Liver (tissue), 9 donors: ENCODE results near the gene PDE2A. TPM values are rescaled to one million over a fixed set of nuclear protein-coding genes. Genes with fewer than 3 reads are reported as not detected.

Source experiments
- DNase-seq: peaks from one replicate; pipeline ENCODE4 v3.0.0-alpha.2; 2017; ENCODE audit warnings: low spot score
- H3K27ac ChIP-seq, 2 donors: one replicate each; pipeline ENCODE4 v1.7.0; 2013; ENCODE audit warnings: inconsistent platforms in 2 of 2, low read length in 2 of 2, control low read depth in 1 of 2, low read depth in 1 of 2, mild to moderate bottlenecking in 1 of 2
- H3K27me3 ChIP-seq, 4 donors: one replicate each; pipeline versions ENCODE4 v1.6.1 to v1.7.0; 2013; ENCODE audit warnings: low read length in 3 of 4, inconsistent platforms in 1 of 4, mild to moderate bottlenecking in 1 of 4, moderate library complexity in 1 of 4; ENCODE audit not compliant: control insufficient read depth in 4 of 4, insufficient read depth in 4 of 4
- H3K36me3 ChIP-seq, 4 donors: one replicate each; pipeline versions ENCODE4 v1.6.1 to v1.7.0; 2013; ENCODE audit warnings: low read length in 3 of 4, mild to moderate bottlenecking in 3 of 4, low read depth in 1 of 4, moderate library complexity in 1 of 4; ENCODE audit not compliant: control insufficient read depth in 4 of 4, insufficient read depth in 3 of 4
- H3K4me1 ChIP-seq, 4 donors: one replicate each; pipeline versions ENCODE4 v1.6.1 to v1.7.0; 2013; ENCODE audit warnings: low read length in 3 of 4, mild to moderate bottlenecking in 3 of 4, moderate library complexity in 1 of 4; ENCODE audit not compliant: control insufficient read depth in 4 of 4, insufficient read depth in 4 of 4
- H3K4me3 ChIP-seq, 3 donors: one replicate each; pipeline versions ENCODE4 v1.6.1 to v1.7.0; 2013; ENCODE audit warnings: low read length in 3 of 3, control low read depth in 1 of 3, low read depth in 1 of 3, mild to moderate bottlenecking in 1 of 3
- H3K9ac ChIP-seq, 2 donors: one replicate each; pipeline ENCODE4 v1.7.0; 2013; ENCODE audit warnings: low read length in 2 of 2, mild to moderate bottlenecking in 2 of 2, moderate library complexity in 2 of 2, control low read depth in 1 of 2, low read depth in 1 of 2
- H3K9me3 ChIP-seq, 4 donors: one replicate each; pipeline versions ENCODE4 v1.6.1 to v1.7.0; 2013; ENCODE audit warnings: low read length in 3 of 4; ENCODE audit not compliant: control insufficient read depth in 4 of 4
- EGR1 ChIP-seq, 2 donors: IDR thresholded peaks; 2 replicates each; pipeline ENCODE4 v1.6.1; 2016 to 2018; ENCODE audit warnings: antibody characterized with exemption in 2 of 2, low read depth in 2 of 2
- FOXA1 ChIP-seq: IDR thresholded peaks from 2 replicates; pipeline ENCODE4 v1.6.1; 2016; ENCODE audit warnings: antibody characterized with exemption
- FOXA2 ChIP-seq: IDR thresholded peaks from 2 replicates; pipeline ENCODE4 v1.6.1; 2016; ENCODE audit warnings: antibody characterized with exemption
- HNF4A ChIP-seq, 2 donors: conservative IDR thresholded peaks; 2 replicates each; pipeline ENCODE4 v1.6.1; 2016; ENCODE audit warnings: antibody characterized with exemption in 2 of 2, mild to moderate bottlenecking in 2 of 2
- HNF4G ChIP-seq: IDR thresholded peaks from 2 replicates; pipeline ENCODE4 v1.6.1; 2016; ENCODE audit warnings: antibody characterized with exemption
- JUND ChIP-seq, 2 donors: IDR thresholded peaks; 2 replicates each; pipeline ENCODE4 v1.6.1; 2016; ENCODE audit warnings: antibody characterized with exemption in 2 of 2
- NR2F2 ChIP-seq: IDR thresholded peaks from 2 replicates; pipeline ENCODE4 v1.6.1; 2016; ENCODE audit warnings: antibody characterized with exemption
- RAD21 ChIP-seq, 2 donors: IDR thresholded peaks; 2 replicates each; pipeline ENCODE4 v1.6.1; 2016; ENCODE audit warnings: antibody characterized with exemption in 2 of 2, mild to moderate bottlenecking in 2 of 2
- RXRA ChIP-seq, 2 donors: IDR thresholded peaks; 2 replicates each; pipeline ENCODE4 v1.6.1; 2017 to 2018; ENCODE audit warnings: antibody characterized with exemption in 2 of 2, mild to moderate bottlenecking in 1 of 2
- SP1 ChIP-seq: IDR thresholded peaks from 2 replicates; pipeline ENCODE4 v1.6.1; 2018; ENCODE audit warnings: antibody characterized with exemption, mild to moderate bottlenecking
- TAF1 ChIP-seq: conservative IDR thresholded peaks from 2 replicates; pipeline ENCODE4 v1.6.1; 2016; ENCODE audit warnings: antibody characterized with exemption, mild to moderate bottlenecking
- YY1 ChIP-seq: IDR thresholded peaks from 2 replicates; pipeline ENCODE4 v1.6.1; 2016; ENCODE audit warnings: antibody characterized with exemption, mild to moderate bottlenecking
- WGBS: extraction: QIAGEN DNeasy Blood & Tissue Kit; methylation state at CpG from one replicate; pipeline ENCODE4 v1.1.7; 2013; 5-methylcytosine and 5-hydroxymethylcytosine counted together
- polyA plus RNA-seq, 2 donors: library from polyadenylated mRNA; stranded (reverse) in 1 of 2; unstranded in 1 of 2; fragments of 200-250 nt in 1 of 2; fragments of >200 nt in 1 of 2; fragmentation: Nextera tagmentation in 1 of 2; extraction: Ambion mirVana in 1 of 2; gene quantifications; one replicate each; pipeline versions ENCODE4 v1.2.1 to v1.2.3, GENCODE V29; 2013 to 2015
- total RNA-seq, 2 donors: library from RNA; depleted of rRNA; stranded (reverse); fragments of >200 nt; gene quantifications; one replicate each; pipeline ENCODE4 v1.2.3, GENCODE V29; 2014
- TF ChIP-seq, protein P1 (sequence below): IDR thresholded peaks from 2 replicates; pipeline ENCODE4 v1.6.1; 2016; ENCODE audit warnings: antibody characterized with exemption
- TF ChIP-seq, protein P2 (sequence below): IDR thresholded peaks from 2 replicates; pipeline ENCODE4 v1.6.1; 2016; ENCODE audit warnings: antibody characterized with exemption
- TF ChIP-seq, protein P3 (sequence below): fragments of 150-350 bp; IDR thresholded peaks from 2 replicates; pipeline ENCODE4 v1.5.1; 2017; ENCODE audit warnings: improper control_type of control experiment, low read depth, low read length; ENCODE audit not compliant: missing input control
- TF ChIP-seq, protein P4 (sequence below): IDR thresholded peaks from 2 replicates; pipeline ENCODE4 v1.6.1; 2016; ENCODE audit warnings: antibody characterized with exemption
- TF ChIP-seq, protein P5 (sequence below): IDR thresholded peaks from 2 replicates; pipeline ENCODE4 v1.6.1; 2016; ENCODE audit warnings: antibody characterized with exemption, mild to moderate bottlenecking
- donor health status: healthy.
- donor health status: healthy.
- donor health status: healthy.
- donor health status: healthy.
- donor health status: healthy.

The PDE2A gene
- total and polyA plus RNA-seq, 4 donors, result 4.3 to 32.8 (median 12.9) TPM

GRCh38 chr11:72591785-72592502 is 82.3 kb downstream of the PDE2A start:
- WGBS, result 46% methylated on average over 10 of the region's 10 CpGs
- H3K9me3 ChIP-seq, result no peaks in the 10 kb centered on the region
- TF ChIP-seq, protein P1, sequence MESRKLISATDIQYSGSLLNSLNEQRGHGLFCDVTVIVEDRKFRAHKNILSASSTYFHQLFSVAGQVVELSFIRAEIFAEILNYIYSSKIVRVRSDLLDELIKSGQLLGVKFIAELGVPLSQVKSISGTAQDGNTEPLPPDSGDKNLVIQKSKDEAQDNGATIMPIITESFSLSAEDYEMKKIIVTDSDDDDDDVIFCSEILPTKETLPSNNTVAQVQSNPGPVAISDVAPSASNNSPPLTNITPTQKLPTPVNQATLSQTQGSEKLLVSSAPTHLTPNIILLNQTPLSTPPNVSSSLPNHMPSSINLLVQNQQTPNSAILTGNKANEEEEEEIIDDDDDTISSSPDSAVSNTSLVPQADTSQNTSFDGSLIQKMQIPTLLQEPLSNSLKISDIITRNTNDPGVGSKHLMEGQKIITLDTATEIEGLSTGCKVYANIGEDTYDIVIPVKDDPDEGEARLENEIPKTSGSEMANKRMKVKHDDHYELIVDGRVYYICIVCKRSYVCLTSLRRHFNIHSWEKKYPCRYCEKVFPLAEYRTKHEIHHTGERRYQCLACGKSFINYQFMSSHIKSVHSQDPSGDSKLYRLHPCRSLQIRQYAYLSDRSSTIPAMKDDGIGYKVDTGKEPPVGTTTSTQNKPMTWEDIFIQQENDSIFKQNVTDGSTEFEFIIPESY, result no peak
- TF ChIP-seq RAD21 (IDR thresholded peaks at IDR 0.05) (no peak), FOXA1 (no peak), RXRA (IDR thresholded peaks at IDR 0.05) (no peak), JUND (IDR thresholded peaks at IDR 0.05) (no peak), YY1 (no peak), SP1 (no peak), FOXA2 (no peak), HNF4G (no peak), HNF4A (conservative IDR thresholded peaks at IDR 0.05) (no peak), EGR1 (IDR thresholded peaks at IDR 0.05; ENCODE audit: low read depth in 2 of 2) (no peak), NR2F2 (no peak), TAF1 (no peak)
- TF ChIP-seq, protein P2, sequence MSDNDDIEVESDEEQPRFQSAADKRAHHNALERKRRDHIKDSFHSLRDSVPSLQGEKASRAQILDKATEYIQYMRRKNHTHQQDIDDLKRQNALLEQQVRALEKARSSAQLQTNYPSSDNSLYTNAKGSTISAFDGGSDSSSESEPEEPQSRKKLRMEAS, result no peak
- TF ChIP-seq, protein P3, sequence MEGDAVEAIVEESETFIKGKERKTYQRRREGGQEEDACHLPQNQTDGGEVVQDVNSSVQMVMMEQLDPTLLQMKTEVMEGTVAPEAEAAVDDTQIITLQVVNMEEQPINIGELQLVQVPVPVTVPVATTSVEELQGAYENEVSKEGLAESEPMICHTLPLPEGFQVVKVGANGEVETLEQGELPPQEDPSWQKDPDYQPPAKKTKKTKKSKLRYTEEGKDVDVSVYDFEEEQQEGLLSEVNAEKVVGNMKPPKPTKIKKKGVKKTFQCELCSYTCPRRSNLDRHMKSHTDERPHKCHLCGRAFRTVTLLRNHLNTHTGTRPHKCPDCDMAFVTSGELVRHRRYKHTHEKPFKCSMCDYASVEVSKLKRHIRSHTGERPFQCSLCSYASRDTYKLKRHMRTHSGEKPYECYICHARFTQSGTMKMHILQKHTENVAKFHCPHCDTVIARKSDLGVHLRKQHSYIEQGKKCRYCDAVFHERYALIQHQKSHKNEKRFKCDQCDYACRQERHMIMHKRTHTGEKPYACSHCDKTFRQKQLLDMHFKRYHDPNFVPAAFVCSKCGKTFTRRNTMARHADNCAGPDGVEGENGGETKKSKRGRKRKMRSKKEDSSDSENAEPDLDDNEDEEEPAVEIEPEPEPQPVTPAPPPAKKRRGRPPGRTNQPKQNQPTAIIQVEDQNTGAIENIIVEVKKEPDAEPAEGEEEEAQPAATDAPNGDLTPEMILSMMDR, result no peak
- TF ChIP-seq, protein P4, sequence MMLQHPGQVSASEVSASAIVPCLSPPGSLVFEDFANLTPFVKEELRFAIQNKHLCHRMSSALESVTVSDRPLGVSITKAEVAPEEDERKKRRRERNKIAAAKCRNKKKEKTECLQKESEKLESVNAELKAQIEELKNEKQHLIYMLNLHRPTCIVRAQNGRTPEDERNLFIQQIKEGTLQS, result no peak
- TF ChIP-seq, protein P5, sequence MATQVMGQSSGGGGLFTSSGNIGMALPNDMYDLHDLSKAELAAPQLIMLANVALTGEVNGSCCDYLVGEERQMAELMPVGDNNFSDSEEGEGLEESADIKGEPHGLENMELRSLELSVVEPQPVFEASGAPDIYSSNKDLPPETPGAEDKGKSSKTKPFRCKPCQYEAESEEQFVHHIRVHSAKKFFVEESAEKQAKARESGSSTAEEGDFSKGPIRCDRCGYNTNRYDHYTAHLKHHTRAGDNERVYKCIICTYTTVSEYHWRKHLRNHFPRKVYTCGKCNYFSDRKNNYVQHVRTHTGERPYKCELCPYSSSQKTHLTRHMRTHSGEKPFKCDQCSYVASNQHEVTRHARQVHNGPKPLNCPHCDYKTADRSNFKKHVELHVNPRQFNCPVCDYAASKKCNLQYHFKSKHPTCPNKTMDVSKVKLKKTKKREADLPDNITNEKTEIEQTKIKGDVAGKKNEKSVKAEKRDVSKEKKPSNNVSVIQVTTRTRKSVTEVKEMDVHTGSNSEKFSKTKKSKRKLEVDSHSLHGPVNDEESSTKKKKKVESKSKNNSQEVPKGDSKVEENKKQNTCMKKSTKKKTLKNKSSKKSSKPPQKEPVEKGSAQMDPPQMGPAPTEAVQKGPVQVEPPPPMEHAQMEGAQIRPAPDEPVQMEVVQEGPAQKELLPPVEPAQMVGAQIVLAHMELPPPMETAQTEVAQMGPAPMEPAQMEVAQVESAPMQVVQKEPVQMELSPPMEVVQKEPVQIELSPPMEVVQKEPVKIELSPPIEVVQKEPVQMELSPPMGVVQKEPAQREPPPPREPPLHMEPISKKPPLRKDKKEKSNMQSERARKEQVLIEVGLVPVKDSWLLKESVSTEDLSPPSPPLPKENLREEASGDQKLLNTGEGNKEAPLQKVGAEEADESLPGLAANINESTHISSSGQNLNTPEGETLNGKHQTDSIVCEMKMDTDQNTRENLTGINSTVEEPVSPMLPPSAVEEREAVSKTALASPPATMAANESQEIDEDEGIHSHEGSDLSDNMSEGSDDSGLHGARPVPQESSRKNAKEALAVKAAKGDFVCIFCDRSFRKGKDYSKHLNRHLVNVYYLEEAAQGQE, result no peak
- H3K9ac ChIP-seq, result no peak overlapping the region
- peaks cover 0 to 3% (median 0%) of the 10 kb centered on the region in 4 donors for H3K27me3 ChIP-seq
- H3K36me3 ChIP-seq, result no peaks in the 10 kb centered on the region
- no peak for DNase-seq
- peaks cover 0 to 9% (median 6%) of the 10 kb centered on the region in 4 donors for H3K4me1 ChIP-seq
- no peak overlapping the region for H3K27ac ChIP-seq
- H3K4me3 ChIP-seq, result no peak overlapping the region
